GM12801 (cell line): Measurements from ENCODE around the gene ACVR1.

Source experiments
- CTCF ChIP-seq: IDR thresholded peaks from one replicate; pipeline ENCODE4 v1.5.1; 2011; ENCODE audit warnings: control low read depth; ENCODE audit not compliant: insufficient read length; ENCODE audit errors: extremely low read depth

Gene ACVR1

GRCh38 chr2:157784169-157784822 lies 91.8 kb downstream of the ACVR1 start:
- no peak for TF ChIP-seq CTCF

GRCh38 chr2:157783245-157783644 lies 92.9 kb downstream of the ACVR1 start:
- TF ChIP-seq CTCF = no peak

- no peak for TF ChIP-seq CTCF
Measured at GRCh38 chr2:157782057-157782845, 93.9 kb downstream of the ACVR1 start.

GRCh38 chr2:157780211-157780610 lies 95.9 kb downstream of the ACVR1 start:
- TF ChIP-seq CTCF = no peak

- TF ChIP-seq CTCF = no peak
Measured at GRCh38 chr2:157779794-157780193, 96.3 kb downstream of the ACVR1 start.

GRCh38 chr2:157777427-157777826 lies 98.7 kb downstream of the ACVR1 start:
- no peak for TF ChIP-seq CTCF

- TF ChIP-seq CTCF = no peak
Measured at GRCh38 chr2:157771234-157771633, 104.9 kb downstream of the ACVR1 start.
